HepG2 (cell line): ENCODE measurements around the gene RINL. TPM values are rescaled to one million over a fixed set of nuclear protein-coding genes. Genes with fewer than 3 reads are reported as not detected.

Source experiments
- ATF7 ChIP-seq, 2 experiments: fragments of 450-650 bp in 1 of 2; sonication (generic) in 1 of 2; formaldehyde crosslinking in 1 of 2; IDR thresholded peaks; 2 replicates each; pipeline versions ENCODE4 v1.4.0 to v1.6.1; 2016 to 2020; ENCODE audit warnings: antibody characterized with exemption in 1 of 2, mild to moderate bottlenecking in 1 of 2, missing genetic modification reagents in 1 of 2
- BRD4 ChIP-seq: sonication (generic); formaldehyde crosslinking; IDR thresholded peaks from 2 replicates; pipeline ENCODE4 v1.4.0; 2020; ENCODE audit warnings: missing genetic modification reagents
- BRF2 ChIP-seq: sonication (generic); formaldehyde crosslinking; IDR thresholded peaks from 2 replicates; pipeline ENCODE4 v1.8.1; 2022; ENCODE audit warnings: mild to moderate bottlenecking, missing genetic modification reagents
- CBX1 ChIP-seq: IDR thresholded peaks from one replicate; pipeline ENCODE4 v1.6.1; 2016; ENCODE audit warnings: antibody characterized with exemption, low read depth
- DMAP1 ChIP-seq: IDR thresholded peaks from 2 replicates; pipeline ENCODE4 v1.6.1; 2016
- FOXA3 ChIP-seq: IDR thresholded peaks from 2 replicates; pipeline ENCODE4 v1.6.1; 2016; ENCODE audit warnings: missing genetic modification reagents, missing compliant biosample characterization
- FUBP1 ChIP-seq: sonication (generic); formaldehyde crosslinking; IDR thresholded peaks from 2 replicates; pipeline ENCODE4 v1.5.1; 2020; ENCODE audit warnings: missing genetic modification reagents, mild to moderate bottlenecking, borderline replicate concordance
- GABPB1 ChIP-seq: IDR thresholded peaks from 2 replicates; pipeline ENCODE4 v1.6.1; 2016; ENCODE audit warnings: mild to moderate bottlenecking, missing genetic modification reagents, moderate library complexity, missing compliant biosample characterization
- HMG20A ChIP-seq: IDR thresholded peaks from 2 replicates; pipeline ENCODE4 v1.6.1; 2016; ENCODE audit warnings: borderline replicate concordance
- MAZ ChIP-seq, 2 experiments: sonication (generic) in 1 of 2; formaldehyde crosslinking in 1 of 2; IDR thresholded peaks; 2 replicates each; pipeline versions ENCODE4 v1.5.0 to v1.6.1; 2012 to 2020; ENCODE audit warnings: low read depth in 2 of 2, mild to moderate bottlenecking in 2 of 2, borderline replicate concordance in 1 of 2, improper control_type of control experiment in 1 of 2, low read length in 1 of 2, missing genetic modification reagents in 1 of 2, moderate library complexity in 1 of 2
- MXD4 ChIP-seq: IDR thresholded peaks from 2 replicates; pipeline ENCODE4 v1.6.1; 2016; ENCODE audit warnings: mild to moderate bottlenecking, missing biosample characterization, missing genetic modification reagents
- TEAD2 ChIP-seq: sonication (generic); formaldehyde crosslinking; IDR thresholded peaks from 2 replicates; pipeline ENCODE4 v1.9.0; 2021; ENCODE audit warnings: missing genetic modification reagents
- THRA ChIP-seq: sonication (generic); formaldehyde crosslinking; IDR thresholded peaks from 2 replicates; pipeline ENCODE4 v1.4.0; 2020; ENCODE audit warnings: missing genetic modification reagents, borderline replicate concordance
- ZMYM3 ChIP-seq: sonication (generic); formaldehyde crosslinking; IDR thresholded peaks from 2 replicates; pipeline ENCODE4 v1.5.1; 2020; ENCODE audit warnings: mild to moderate bottlenecking, missing genetic modification reagents
- ZNF142 ChIP-seq: sonication (generic); formaldehyde crosslinking; IDR thresholded peaks from 2 replicates; pipeline ENCODE4 v1.4.0; 2020; ENCODE audit warnings: missing genetic modification reagents
- ZNF232 ChIP-seq: sonication (generic); formaldehyde crosslinking; IDR thresholded peaks from 2 replicates; pipeline ENCODE4 v1.4.0; 2020; ENCODE audit warnings: missing genetic modification reagents, borderline replicate concordance
- ZNF776 ChIP-seq: sonication (generic); formaldehyde crosslinking; IDR thresholded peaks from 2 replicates; pipeline ENCODE4 v1.4.0; 2020; ENCODE audit warnings: mild to moderate bottlenecking, missing genetic modification reagents
- polyA plus RNA-seq, 8 experiments: library from polyadenylated mRNA; depleted of rRNA in 3 of 8; stranded (reverse) in 7 of 8; unstranded in 1 of 8; fragments of >200 nt; fragmentation: Illumina TruSeq in 4 of 8; extraction: Trizol in 4 of 8; gene quantifications; 2 replicates each; pipeline versions ENCODE4 v1.2.1 to v1.2.3, GENCODE V29; 2011 to 2016; ENCODE audit warnings: low read depth in 4 of 8, missing spikeins in 1 of 8, mixed read lengths in 1 of 8; ENCODE audit not compliant: insufficient read depth in 1 of 8
- total RNA-seq, 5 experiments: library from RNA; depleted of rRNA; stranded (reverse); fragments of >200 nt; fragmentation: Illumina TruSeq; extraction: Trizol; gene quantifications; 2 replicates each; pipeline ENCODE4 v1.2.3, GENCODE V29; 2016; ENCODE audit warnings: low read depth in 1 of 5

The RINL gene
- total and polyA plus RNA-seq, 2 of the 13 experiments (the other 11 are each of a cell fraction or from before 2014, with no cell fraction given), result 11.4 to 18.0 TPM

- no peak for TF ChIP-seq ZNF142
- TF ChIP-seq ZNF232, result 0 out of 2 replicates have a peak, but pooled peaks have one; percentile 59
- TF ChIP-seq ZNF776, result no peak
- TF ChIP-seq HMG20A (CRISPR knock-in tag), result no peak
- no peak for TF ChIP-seq ATF7 (IDR thresholded peaks at IDR 0.05)
- TF ChIP-seq ATF7 (CRISPR knock-in tag; IDR thresholded peaks at IDR 0.05), result no peak
- no peak for TF ChIP-seq ZMYM3 (CRISPR knock-in tag)
- 0 out of 2 replicates have a peak, but pooled peaks have one; percentile 17 for TF ChIP-seq FOXA3
- TF ChIP-seq MAZ (IDR thresholded peaks at IDR 0.05; ENCODE audit: borderline replicate concordance, low read depth, low read length), result no peak
- TF ChIP-seq MAZ (CRISPR knock-in tag; IDR thresholded peaks at IDR 0.05; ENCODE audit: low read depth), result no peak
- no peak for TF ChIP-seq BRF2 (CRISPR knock-in tag)
- TF ChIP-seq THRA (CRISPR knock-in tag), result no peak
- TF ChIP-seq GABPB1 (CRISPR knock-in tag), result peak; percentile 72
- TF ChIP-seq MXD4, result no peak
- TF ChIP-seq DMAP1 (CRISPR knock-in tag), result no peak; the same call in 1 of the 2 replicates
- TF ChIP-seq CBX1, result no peak
- TF ChIP-seq FUBP1 (CRISPR knock-in tag), result no peak
- no peak for TF ChIP-seq TEAD2 (CRISPR knock-in tag)
- no peak for TF ChIP-seq BRD4
Measured at GRCh38 chr19:38877781-38878574, at the start of gene RINL (continued).
